GM21619 (cell line): Measurements from ENCODE around the gene MCRIP1.
A peak's percentile ranks its signal among the peaks of the same experiment; 100 is the strongest.
"Not testable (repeated sequence)": the region's sequence is repeated elsewhere in the genome, so short reads cannot be mapped to it uniquely, and the experiment has no call there.

Experiments used
- ATAC-seq: cut with Tn5 transposase; IDR thresholded peaks from one replicate; pipeline ENCODE4 v1.9.1; 2021; ENCODE audit not compliant: unreplicated experiment

The MCRIP1 gene

GRCh38 chr17:81841866-81842265 lies 8.8 kb upstream of the MCRIP1 start:
- ATAC-seq, result no peak

- ATAC-seq, result no peak
Observed at GRCh38 chr17:81840826-81841778, 8.0 kb upstream of the MCRIP1 start.

DNA sequence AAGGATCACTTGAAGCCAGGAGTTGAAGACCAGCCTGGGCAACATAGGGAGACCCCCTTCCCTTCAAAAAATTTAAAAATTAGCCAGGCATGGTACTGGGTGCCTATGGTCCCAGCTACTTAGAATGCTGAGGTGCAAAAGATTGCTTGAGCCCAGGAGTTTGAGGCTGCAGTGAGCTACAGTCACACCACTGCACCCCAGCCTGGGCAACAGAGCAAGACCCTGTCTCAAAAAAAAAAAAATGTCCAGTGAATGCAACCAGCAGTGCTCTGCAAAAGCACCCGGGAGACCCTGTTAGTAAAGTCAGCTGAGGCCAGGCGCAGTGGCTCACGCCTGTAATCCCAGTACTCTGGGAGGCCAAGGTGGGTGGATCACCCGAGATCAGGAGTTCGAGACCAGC lies 7.0 kb upstream of the MCRIP1 start:
- ATAC-seq, result not testable (repeated sequence)

- ATAC-seq, result no peak
Observed at GRCh38 chr17:81839301-81839700, 6.2 kb upstream of the MCRIP1 start.

GRCh38 chr17:81838753-81839255 lies 5.7 kb upstream of the MCRIP1 start:
- no peak for ATAC-seq

GRCh38 chr17:81837641-81838040 lies 4.5 kb upstream of the MCRIP1 start:
- no peak for ATAC-seq

DNA sequence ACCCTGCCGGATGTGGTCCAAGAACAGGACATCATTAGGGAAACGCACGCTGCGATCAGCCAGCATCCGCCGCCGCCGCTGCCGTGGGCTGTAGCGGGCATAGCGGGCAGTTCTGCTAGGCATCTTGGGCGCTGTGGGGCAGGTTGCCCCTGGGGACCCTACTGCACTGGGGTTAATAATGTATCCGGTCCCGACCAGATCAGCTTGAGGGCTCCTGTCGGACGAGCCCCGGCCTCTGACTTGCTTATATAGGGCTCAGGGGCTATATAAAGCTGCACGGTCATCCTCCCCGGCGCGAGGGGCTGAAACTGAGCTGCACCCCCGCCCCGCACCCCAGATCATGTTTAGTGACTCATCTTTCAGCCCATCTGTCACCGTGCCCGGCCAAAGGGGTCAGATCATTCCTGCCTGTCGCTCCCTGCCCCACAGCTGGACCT lies 1.8 kb upstream of the MCRIP1 start, which contains the start of gene PPP1R27:
Gene PPP1R27, minus strand, starts transcription at position 220 of the 437 bp plus-strand sequence. Its CDS starts 97 bp downstream, at position 123.
- no peak for ATAC-seq

GRCh38 chr17:81833921-81834830 lies 1.1 kb upstream of the MCRIP1 start:
- ATAC-seq, result no peak

DNA sequence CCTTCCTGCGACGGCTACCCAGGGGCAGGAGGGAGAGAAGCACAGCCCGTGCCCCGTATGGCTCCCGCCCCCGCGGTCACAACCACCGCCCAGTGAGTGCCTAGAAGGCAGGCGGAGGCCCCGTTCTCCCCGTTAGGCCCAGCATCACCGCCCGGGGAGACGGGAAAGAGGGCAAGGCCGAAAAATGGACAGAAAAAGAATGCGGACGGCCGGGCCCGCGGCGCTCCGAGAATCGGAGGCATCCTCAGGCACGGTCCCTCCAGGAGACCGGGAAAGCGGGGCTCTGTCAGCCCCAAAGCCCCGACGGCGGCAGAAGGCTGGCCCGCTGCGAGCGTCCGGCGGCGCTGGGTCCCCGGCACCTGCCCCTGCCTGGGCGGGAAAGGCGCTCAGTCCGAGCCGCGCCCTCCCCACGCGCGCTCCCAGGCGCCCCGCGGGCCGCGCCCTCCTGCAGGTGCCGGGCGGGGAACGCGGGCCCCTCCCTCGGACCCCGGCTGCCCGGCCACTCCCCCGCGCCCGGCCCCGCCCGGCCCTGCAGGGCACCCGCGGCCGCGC lies 407 bp downstream of the MCRIP1 start:
- ATAC-seq, result peak; percentile 62

GRCh38 chr17:81831957-81832607 lies 1.0 kb downstream of the MCRIP1 start:
- no peak for ATAC-seq

GRCh38 chr17:81831563-81831956 lies 1.5 kb downstream of the MCRIP1 start:
- ATAC-seq, result no peak

DNA sequence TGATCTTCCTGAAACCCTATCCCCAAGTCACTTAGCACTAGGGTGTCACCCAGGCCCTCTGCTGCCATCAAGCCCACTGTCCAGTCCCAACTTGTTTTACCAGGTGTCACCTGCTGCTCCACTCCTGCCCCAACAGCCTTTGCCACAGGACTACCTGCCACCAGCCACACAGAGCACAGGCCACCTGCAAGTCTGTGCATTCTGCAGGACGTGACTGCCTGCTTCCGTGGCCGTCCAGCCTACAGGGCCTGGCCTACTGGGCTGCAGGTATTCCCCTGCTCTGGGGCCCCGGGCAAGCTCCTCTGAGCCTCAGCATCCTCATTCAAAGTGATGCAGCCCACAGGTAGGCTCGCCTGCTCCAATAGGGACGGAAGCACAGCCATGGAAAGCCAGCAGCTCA lies 3.2 kb downstream of the MCRIP1 start:
- no peak for ATAC-seq

DNA sequence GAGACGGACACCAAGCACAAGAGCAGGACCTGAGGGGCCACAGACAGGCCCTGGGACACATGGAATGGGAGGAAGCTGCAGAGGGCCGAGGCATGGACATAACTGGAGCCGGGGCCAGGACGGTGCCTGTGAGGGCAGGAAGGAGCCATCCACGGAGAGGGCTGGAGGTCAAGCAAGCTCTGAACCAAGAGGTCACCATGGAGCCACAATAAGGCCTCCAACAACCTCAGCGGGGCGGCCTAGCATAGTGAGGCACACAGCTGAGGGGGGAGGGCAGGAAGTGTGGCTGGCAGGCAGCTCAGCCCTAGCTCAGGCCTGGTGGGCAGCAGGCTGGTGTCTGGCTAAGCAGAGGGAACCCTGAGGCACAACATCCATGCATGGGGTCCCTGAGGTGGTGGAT lies 4.4 kb downstream of the MCRIP1 start:
- no peak for ATAC-seq

GRCh38 chr17:81825841-81826466 lies 7.1 kb downstream of the MCRIP1 start:
- ATAC-seq, result no peak

DNA sequence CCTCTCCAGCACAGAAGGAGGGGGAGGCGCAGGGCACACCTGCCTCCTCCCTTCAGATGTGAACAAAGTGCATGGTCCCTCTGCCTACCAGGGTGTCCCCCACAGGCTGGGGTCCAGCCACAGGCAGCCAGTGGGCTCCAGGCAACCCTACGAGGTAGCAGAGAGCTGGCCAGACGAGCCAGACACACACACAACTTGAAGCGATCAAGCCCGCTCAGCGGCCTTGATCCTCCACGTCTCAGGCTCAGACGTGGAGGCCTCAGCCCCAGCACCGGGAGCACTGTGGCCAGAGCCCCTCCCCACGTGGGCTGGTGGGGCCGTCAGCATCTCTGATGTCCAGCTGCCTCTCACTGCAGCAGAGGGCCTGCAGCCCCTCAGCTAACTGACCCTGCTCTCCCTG lies 8.5 kb downstream of the MCRIP1 start:
- no peak for ATAC-seq

DNA sequence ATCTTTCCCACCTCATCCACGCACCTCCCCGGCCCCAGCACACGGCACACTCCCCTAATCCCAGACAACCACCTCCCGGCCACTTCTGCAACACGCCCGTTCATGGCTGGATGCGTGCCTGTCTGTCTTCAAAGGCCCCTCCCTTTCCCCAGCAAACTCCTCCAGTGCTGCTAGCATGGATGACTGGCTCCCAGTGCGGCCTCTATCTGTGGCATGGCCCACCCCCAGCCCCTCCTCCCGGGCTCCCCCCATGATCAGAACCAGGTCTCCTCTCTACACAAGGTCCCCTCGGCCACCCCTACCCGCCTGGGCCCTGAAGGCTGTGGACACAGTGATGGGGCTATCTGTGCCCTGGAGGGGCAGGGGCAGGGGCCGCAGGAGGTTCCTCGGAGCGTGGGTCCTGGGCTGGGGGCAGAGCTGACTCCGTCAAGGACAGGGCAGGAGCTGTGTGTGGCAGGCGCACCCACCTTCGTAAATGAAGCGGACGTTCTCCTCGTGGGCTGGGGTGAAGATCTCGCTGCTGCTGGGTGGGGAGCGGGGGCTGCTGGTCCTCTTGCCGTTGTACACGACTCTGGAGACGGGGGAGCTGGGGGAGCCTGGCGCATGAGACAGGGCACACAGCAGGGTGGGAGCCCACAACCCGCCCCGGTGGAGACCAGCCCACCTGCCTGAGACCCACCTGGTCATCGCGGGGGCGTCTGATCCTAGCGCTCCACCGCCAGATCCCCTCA lies 9.1 kb downstream of the MCRIP1 start:
- ATAC-seq, result no peak

DNA sequence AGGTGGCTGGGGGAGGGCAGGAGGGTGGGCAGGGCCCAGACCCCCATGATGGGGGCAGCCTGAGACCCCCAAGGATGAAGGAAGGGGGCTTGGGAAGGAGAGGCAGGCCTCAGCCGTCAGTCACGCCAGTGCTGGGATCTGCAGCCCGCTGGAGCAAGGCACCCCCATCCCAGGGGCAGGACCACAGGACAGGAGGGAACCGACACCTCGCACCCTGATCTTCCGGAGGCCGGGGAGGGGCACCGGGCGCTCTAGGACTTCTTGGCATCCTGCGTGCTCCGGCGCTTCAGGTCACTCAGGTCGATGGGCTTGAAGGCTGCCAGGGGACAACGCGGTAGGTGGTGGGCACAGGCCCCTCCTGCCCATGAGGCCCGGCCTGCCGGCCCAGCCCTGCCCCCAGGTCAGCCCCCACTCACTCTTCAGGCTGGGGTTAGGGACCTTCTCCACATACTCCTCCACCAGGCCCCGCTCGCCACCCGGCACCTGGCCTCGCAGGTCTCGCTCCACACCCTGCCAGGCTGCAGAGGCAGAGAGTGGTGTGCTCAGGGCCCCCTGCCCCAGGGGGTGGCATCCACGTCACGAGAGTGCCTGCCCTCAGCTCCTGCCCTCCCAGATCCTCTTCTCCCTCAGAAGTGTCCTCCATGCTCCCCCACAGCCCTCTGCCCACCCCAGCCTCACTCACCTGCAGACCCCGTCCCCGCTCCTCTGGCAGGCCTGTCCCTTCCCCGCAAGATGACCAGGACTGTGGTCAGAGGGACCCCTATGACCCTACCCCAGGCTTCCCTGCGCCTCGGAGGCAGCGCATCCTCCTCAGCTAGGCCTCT lies 9.9 kb downstream of the MCRIP1 start:
- no peak for ATAC-seq

- ATAC-seq, result no peak
Observed at GRCh38 chr17:81822312-81822637, 10.8 kb downstream of the MCRIP1 start.
